CD4-positive, alpha-beta T cell (primary cell): ENCODE results near the gene SUSD6. TPM values are rescaled to one million over a fixed set of nuclear protein-coding genes. Genes with fewer than 3 reads are reported as not detected.

ENCODE experiments used
- ATAC-seq: fragments of 200-7000 bp; cut with Tn5 transposase; one replicate; pipeline ENCODE4 v1.10.0; 2022; ENCODE audit warnings: mild to moderate bottlenecking; ENCODE audit not compliant: poor library complexity
- CTCF ChIA-PET: fragments of 350-600 bp; sonication (Branson Sonifier 250); formaldehyde crosslinking; loops from one replicate; lab custom pipeline; 2021; ENCODE audit warnings: antibody characterized with exemption, inconsistent platforms; lab: Charles Lee
- POLR2A ChIA-PET: fragments of 350-600 bp; sonication (Branson Sonifier 250); formaldehyde crosslinking; loops from one replicate; lab custom pipeline; 2021; ENCODE audit warnings: antibody characterized with exemption, inconsistent platforms; lab: Charles Lee
- DNase-seq, 14 experiments: peaks; one replicate each; pipeline ENCODE4 v3.0.0-alpha.2; 2013 to 2020; ENCODE audit warnings: mixed read lengths in 2 of 14
- H3K27ac ChIP-seq, 2 donors: one replicate each; pipeline versions ENCODE4 v1.5.1 to v1.7.0; 2013; ENCODE audit warnings: low read length in 2 of 2, low read depth in 1 of 2, mild to moderate bottlenecking in 1 of 2
- H3K27me3 ChIP-seq, 2 experiments: 1 replicate in 1 of 2; 2 replicates in 1 of 2; pipeline versions ENCODE4 v1.6.1 to v1.7.0; 2013; ENCODE audit warnings: low read length in 2 of 2, control low read depth in 1 of 2, mild to moderate bottlenecking in 1 of 2, moderate library complexity in 1 of 2; ENCODE audit not compliant: insufficient read depth in 2 of 2, control insufficient read depth in 1 of 2
- H3K36me3 ChIP-seq: one replicate; pipeline ENCODE4 v1.6.1; 2013; ENCODE audit warnings: low read length, control low read depth; ENCODE audit not compliant: insufficient read depth
- H3K4me1 ChIP-seq: one replicate; pipeline ENCODE4 v1.6.1; 2013; ENCODE audit warnings: low read length, control low read depth; ENCODE audit not compliant: insufficient read depth
- H3K4me3 ChIP-seq: one replicate; pipeline ENCODE4 v1.5.1; 2013; ENCODE audit warnings: mild to moderate bottlenecking, low read length, moderate library complexity
- H3K9me3 ChIP-seq, 2 experiments: 1 replicate in 1 of 2; 2 replicates in 1 of 2; pipeline versions ENCODE4 v1.6.1 to v1.7.0; 2013; ENCODE audit warnings: low read length in 2 of 2, mild to moderate bottlenecking in 2 of 2, control low read depth in 1 of 2, moderate library complexity in 1 of 2; ENCODE audit not compliant: control insufficient read depth in 1 of 2, insufficient read depth in 1 of 2
- H3K27ac Mint-ChIP-seq: one replicate; pipeline ENCODE4 v1.8.0; 2020; ENCODE audit warnings: mixed read lengths
- H3K27me3 Mint-ChIP-seq: one replicate; pipeline ENCODE4 v1.8.0; 2021; ENCODE audit warnings: mixed read lengths
- H3K36me3 Mint-ChIP-seq: one replicate; pipeline ENCODE4 v1.8.0; 2021; ENCODE audit warnings: low read depth, mixed read lengths
- H3K4me1 Mint-ChIP-seq: one replicate; pipeline ENCODE4 v1.8.0; 2021; ENCODE audit warnings: low read depth, mixed read lengths
- H3K4me3 Mint-ChIP-seq: one replicate; pipeline ENCODE4 v1.8.0; 2020; ENCODE audit warnings: mild to moderate bottlenecking, mixed read lengths
- H3K9me3 Mint-ChIP-seq: one replicate; pipeline ENCODE4 v1.8.0; 2020; ENCODE audit warnings: mixed read lengths
- intact Hi-C, 2 experiments: fragments of 100-400 bp; cut with DNase I in 1 of 2; cut with micrococcal nuclease in 1 of 2; formaldehyde crosslinking; loops; one replicate each; pipeline versions ENCODE4 v1.15.1 to v1.9.0; 2023 to 2025; cut with DNase I, micrococcal nuclease
- total RNA-seq, 174 experiments: library from RNA in 2 of 174; stranded (reverse) in 2 of 174; gene quantifications; one replicate each; pipeline ENCODE4 v1.2.3 and lab custom pipeline; 2021 to 2026
- TF ChIP-seq, protein P1 (sequence below): fragments of 200-600 bp; IDR thresholded peaks from one replicate; pipeline ENCODE4 v1.8.0; 2022; ENCODE audit warnings: antibody characterized with exemption, mild to moderate bottlenecking

Gene SUSD6
- total RNA-seq, 2 experiments from 2014 or later = 93.7 to 95.1 TPM

DNA sequence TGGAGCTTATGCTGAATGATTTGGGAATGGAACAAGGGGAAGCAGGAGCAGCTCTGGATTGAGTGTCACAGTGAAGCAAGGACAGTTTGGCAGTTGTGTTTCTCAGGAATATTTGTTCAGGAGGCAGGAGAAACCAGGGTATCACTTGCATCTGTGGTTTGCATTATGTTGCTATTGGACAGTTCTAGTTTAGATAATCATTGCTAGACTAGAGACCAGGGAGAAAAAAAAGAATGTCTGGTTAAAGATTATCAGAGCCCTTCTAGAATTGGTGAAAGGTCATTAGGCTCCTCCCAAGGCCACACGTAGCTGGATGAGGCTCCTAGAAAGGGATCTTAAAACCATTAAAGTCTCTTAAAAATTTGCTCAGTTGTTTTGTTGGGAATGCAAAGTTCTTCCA, 138.6 kb downstream of the SUSD6 start:
- DNase-seq (no peak), ATAC-seq (no peak)
- no peak overlapping the region for H3K4me3 ChIP-seq
- H3K4me1 ChIP-seq = peaks cover 4% of the 10 kb centered on the region
- H3K4me1 Mint-ChIP-seq = peaks cover 7% of the 10 kb centered on the region
- no peaks in the 10 kb centered on the region for H3K36me3 ChIP-seq
- H3K36me3 Mint-ChIP-seq = no peaks in the 10 kb centered on the region
- H3K27me3 Mint-ChIP-seq = no peaks in the 10 kb centered on the region
- no peaks in the 10 kb centered on the region for H3K9me3 ChIP-seq
- H3K4me3 Mint-ChIP-seq = no peak overlapping the region
- H3K27ac Mint-ChIP-seq = no peak overlapping the region
- no peaks in the 10 kb centered on the region for H3K27me3 ChIP-seq
- ChIA-PET CTCF (no interaction called here), POLR2A (interaction anchor here (1.4 kb wide), 1 partner anchor 17 kb away, joined by 8 read pairs; the partner anchor contains the start of gene SRSF5)
- TF ChIP-seq, protein P1, sequence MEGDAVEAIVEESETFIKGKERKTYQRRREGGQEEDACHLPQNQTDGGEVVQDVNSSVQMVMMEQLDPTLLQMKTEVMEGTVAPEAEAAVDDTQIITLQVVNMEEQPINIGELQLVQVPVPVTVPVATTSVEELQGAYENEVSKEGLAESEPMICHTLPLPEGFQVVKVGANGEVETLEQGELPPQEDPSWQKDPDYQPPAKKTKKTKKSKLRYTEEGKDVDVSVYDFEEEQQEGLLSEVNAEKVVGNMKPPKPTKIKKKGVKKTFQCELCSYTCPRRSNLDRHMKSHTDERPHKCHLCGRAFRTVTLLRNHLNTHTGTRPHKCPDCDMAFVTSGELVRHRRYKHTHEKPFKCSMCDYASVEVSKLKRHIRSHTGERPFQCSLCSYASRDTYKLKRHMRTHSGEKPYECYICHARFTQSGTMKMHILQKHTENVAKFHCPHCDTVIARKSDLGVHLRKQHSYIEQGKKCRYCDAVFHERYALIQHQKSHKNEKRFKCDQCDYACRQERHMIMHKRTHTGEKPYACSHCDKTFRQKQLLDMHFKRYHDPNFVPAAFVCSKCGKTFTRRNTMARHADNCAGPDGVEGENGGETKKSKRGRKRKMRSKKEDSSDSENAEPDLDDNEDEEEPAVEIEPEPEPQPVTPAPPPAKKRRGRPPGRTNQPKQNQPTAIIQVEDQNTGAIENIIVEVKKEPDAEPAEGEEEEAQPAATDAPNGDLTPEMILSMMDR = no peak
- no peak overlapping the region for H3K27ac ChIP-seq
- intact Hi-C loops = no loop called here
- no peaks in the 10 kb centered on the region for H3K9me3 Mint-ChIP-seq

DNA sequence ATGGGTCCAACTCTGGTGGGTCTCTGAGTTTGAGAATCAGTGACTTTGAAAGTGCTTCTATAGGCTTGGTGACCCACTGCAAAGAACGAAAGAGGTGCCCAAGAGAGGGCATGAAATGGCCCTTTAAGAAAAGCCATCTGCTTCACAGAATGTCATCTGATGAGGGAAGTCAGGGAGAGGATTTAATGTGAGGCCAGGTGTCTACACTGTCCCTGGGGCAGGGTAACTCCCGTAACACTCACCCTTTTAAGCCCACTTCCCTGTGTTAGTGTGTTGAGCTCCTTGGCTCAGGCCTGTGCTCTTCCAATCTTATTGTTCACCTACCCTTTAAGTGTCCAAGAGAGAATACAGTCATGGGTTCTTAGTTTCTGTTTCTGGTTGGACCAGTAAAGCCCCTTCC, 139.1 kb downstream of the SUSD6 start:
- Histone ChIP-seq H3K27me3 (no peaks in the 10 kb centered on the region), H3K4me1 (peaks cover 9% of the 10 kb centered on the region), H3K9me3 (no peaks in the 10 kb centered on the region), H3K4me3 (no peak overlapping the region), H3K36me3 (no peaks in the 10 kb centered on the region), H3K27ac (no peak overlapping the region)
- DNase-seq (no peak), ATAC-seq (no peak)
- Mint-ChIP-seq H3K27me3 (no peaks in the 10 kb centered on the region), H3K4me3 (no peak overlapping the region), H3K36me3 (no peaks in the 10 kb centered on the region), H3K27ac (no peak overlapping the region), H3K4me1 (peaks cover 13% of the 10 kb centered on the region), H3K9me3 (no peaks in the 10 kb centered on the region)
- ChIA-PET CTCF (no interaction called here), POLR2A (interaction anchor here (1.4 kb wide), 1 partner anchor 17 kb away, joined by 8 read pairs; the partner anchor contains the start of gene SRSF5)
- TF ChIP-seq, protein P1 = no peak
- intact Hi-C loops = no loop called here

DNA sequence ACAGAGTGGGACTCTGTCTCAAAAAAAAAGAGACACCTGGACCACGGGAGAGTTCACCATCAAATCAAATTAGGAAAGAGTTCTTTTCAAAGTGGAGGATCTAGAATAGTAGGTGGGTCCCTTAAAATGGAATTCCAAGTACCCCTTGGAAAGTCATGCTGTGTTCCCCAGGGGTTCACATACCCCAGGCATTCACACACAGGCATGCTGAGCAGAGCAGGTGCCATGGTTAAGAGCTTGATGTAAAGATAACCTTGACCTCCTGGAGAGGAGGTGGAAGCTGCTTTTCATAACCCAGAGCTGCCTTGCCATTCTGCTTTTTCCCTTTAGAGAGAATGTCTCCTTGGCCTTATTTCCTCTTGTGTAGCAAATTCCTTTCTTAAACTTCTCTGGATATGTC, 141.4 kb downstream of the SUSD6 start:
- TF ChIP-seq, protein P1 = no peak
- no peaks in the 10 kb centered on the region for H3K9me3 Mint-ChIP-seq
- H3K36me3 Mint-ChIP-seq = no peaks in the 10 kb centered on the region
- Histone ChIP-seq H3K27me3 (no peaks in the 10 kb centered on the region), H3K36me3 (no peaks in the 10 kb centered on the region), H3K4me1 (peaks cover 10% of the 10 kb centered on the region), H3K4me3 (no peak overlapping the region), H3K27ac (no peak overlapping the region), H3K9me3 (no peaks in the 10 kb centered on the region)
- peaks cover 13% of the 10 kb centered on the region for H3K4me1 Mint-ChIP-seq
- ChIA-PET POLR2A (interaction anchor here (0.7 kb wide), 2 partner anchors 21 to 778 kb away, joined by 3 to 4 read pairs; no protein-coding TSS in a partner anchor), CTCF (no interaction called here)
- ATAC-seq = no peak
- no peak overlapping the region for H3K4me3 Mint-ChIP-seq
- DNase-seq = no peak
- H3K27me3 Mint-ChIP-seq = no peaks in the 10 kb centered on the region
- no peak overlapping the region for H3K27ac Mint-ChIP-seq
- intact Hi-C loops = no loop called here
